ENCODE results near the gene MID2. TPM values are rescaled to one million over a fixed set of nuclear protein-coding genes. Genes with fewer than 3 reads are reported as not detected.
A peak's percentile ranks its signal among the peaks of the same experiment; 100 is the strongest.

Gene MID2
- total RNA-seq, 1 donor from 2014 or later: 37.1 TPM

DNA sequence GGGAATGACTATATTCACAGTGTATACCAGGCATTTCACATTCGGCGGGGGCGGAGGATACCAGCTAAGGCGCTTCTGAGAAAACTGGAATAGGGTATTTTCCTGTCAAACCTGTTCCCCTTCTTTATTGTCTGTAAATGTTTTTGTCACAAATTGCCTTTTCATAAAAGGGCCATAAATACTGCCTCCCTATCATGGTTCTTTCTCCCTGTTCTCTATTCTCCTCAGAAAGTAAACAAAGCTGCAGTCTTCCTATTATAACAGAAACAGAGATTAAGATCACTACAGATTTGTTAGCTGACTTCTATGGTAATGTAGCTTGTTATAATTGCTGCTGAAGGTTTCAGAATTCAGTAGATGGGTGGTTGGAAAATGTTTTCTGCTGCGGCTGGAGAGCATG is 32.2 kb downstream of the MID2 start:
- no peak overlapping the region for H3K27ac ChIP-seq
- H3K36me3 ChIP-seq: no peaks in the 10 kb centered on the region
- no peaks in the 10 kb centered on the region for H3K4me1 ChIP-seq
- no peaks in the 10 kb centered on the region for H3K27me3 ChIP-seq
- H3K9me3 ChIP-seq: no peaks in the 10 kb centered on the region
- intact Hi-C loops (cut with DNase I): no loop called here
- H3K4me3 ChIP-seq: no peak overlapping the region
- DNase-seq (ENCODE audit: low spot score in 2 of 2): no peak
- TF ChIP-seq, protein P1, sequence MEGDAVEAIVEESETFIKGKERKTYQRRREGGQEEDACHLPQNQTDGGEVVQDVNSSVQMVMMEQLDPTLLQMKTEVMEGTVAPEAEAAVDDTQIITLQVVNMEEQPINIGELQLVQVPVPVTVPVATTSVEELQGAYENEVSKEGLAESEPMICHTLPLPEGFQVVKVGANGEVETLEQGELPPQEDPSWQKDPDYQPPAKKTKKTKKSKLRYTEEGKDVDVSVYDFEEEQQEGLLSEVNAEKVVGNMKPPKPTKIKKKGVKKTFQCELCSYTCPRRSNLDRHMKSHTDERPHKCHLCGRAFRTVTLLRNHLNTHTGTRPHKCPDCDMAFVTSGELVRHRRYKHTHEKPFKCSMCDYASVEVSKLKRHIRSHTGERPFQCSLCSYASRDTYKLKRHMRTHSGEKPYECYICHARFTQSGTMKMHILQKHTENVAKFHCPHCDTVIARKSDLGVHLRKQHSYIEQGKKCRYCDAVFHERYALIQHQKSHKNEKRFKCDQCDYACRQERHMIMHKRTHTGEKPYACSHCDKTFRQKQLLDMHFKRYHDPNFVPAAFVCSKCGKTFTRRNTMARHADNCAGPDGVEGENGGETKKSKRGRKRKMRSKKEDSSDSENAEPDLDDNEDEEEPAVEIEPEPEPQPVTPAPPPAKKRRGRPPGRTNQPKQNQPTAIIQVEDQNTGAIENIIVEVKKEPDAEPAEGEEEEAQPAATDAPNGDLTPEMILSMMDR (IDR thresholded peaks at IDR 0.05): no peak

GRCh38 chrX:107861056-107861455 is 35.4 kb downstream of the MID2 start:
- DNase-seq (ENCODE audit: low spot score in 2 of 2): no peak
- H3K4me1 ChIP-seq: no peaks in the 10 kb centered on the region
- no peaks in the 10 kb centered on the region for H3K27me3 ChIP-seq
- no peak overlapping the region for H3K27ac ChIP-seq
- H3K36me3 ChIP-seq: no peaks in the 10 kb centered on the region
- TF ChIP-seq, protein P1 (IDR thresholded peaks at IDR 0.05): no peak
- intact Hi-C loops (cut with DNase I): no loop called here
- H3K4me3 ChIP-seq: no peak overlapping the region
- H3K9me3 ChIP-seq: no peaks in the 10 kb centered on the region

DNA sequence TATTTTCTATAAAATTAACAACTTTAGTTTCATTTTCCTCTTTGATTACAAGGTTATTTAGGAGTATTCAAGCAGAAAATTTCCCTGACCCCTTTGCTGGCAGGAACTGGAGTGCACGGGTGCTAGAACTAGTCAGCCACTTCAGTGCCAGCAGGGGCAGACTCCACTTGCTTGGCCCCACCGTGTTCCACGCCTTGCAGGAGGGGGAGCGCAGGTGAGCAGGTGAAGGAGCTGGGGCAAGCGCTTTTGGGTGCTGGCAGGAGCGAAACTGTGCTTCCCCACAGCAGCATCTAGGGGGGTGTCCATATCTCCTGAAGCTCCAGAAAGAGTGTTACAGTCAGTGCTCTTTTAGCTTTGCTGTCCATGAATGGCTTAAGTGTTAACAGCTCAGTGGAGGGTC is 45.5 kb downstream of the MID2 start:
- no peak overlapping the region for H3K4me3 ChIP-seq
- no peaks in the 10 kb centered on the region for H3K36me3 ChIP-seq
- TF ChIP-seq, protein P1 (IDR thresholded peaks at IDR 0.05): no peak
- H3K9me3 ChIP-seq: no peaks in the 10 kb centered on the region
- H3K4me1 ChIP-seq: no peaks in the 10 kb centered on the region
- no peak overlapping the region for H3K27ac ChIP-seq
- no peak for DNase-seq (ENCODE audit: low spot score in 2 of 2)
- no peaks in the 10 kb centered on the region for H3K27me3 ChIP-seq
- intact Hi-C loops (cut with DNase I): no loop called here

DNA sequence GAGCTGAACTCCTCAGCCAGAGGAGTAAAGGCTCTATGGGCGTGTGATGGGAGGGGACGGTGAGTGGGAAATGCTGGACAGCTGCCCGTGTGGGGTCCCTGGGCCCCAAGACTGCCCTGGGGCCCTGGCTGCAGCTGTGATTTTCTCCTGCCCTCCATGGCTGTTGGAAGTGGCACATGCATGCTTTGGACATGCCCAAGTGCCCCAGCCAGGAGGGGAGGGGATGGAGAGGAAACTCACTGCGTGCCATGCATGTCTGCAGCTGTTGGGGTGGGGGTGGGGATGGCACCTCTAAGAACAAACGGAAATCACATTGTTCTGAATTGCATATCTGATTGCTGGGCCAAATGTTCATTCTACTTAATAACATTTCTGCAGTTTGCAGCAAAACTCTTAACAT is 52.4 kb downstream of the MID2 start:
- H3K4me1 ChIP-seq: no peaks in the 10 kb centered on the region
- intact Hi-C loops (cut with DNase I): no loop called here

DNA sequence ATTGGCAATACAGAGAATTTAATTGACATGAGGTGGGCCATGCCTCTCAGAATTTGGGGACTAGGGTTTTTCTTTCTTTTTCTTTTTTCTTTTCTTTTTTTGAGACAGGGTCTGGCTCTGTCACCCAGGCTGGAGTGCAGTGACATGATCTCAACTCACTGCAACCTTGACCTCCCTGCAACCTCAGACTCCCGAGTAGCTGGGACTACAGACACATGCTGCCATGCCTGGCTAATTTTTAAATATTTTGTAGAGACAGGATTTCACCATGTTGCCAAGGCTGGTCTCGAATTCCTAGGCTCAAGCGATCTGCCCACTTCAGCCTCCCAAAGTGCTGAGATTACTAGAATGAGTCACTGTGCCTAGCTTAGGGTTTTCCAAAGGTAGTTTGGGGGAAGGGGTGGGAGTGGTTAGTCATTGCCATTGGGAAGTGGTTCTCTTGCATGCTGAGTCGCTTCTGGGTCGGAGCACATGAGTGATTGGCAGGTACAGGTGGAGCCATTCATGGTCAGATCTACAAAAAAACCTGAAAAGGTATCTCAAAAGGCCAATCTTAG is 54.5 kb downstream of the MID2 start:
- TF ChIP-seq, protein P1 (IDR thresholded peaks at IDR 0.05): no peak
- H3K9me3 ChIP-seq: no peaks in the 10 kb centered on the region
- H3K27me3 ChIP-seq: no peaks in the 10 kb centered on the region
- intact Hi-C loops (cut with DNase I): no loop called here
- H3K4me3 ChIP-seq: no peak overlapping the region
- no peaks in the 10 kb centered on the region for H3K4me1 ChIP-seq
- no peak overlapping the region for H3K27ac ChIP-seq
- no peaks in the 10 kb centered on the region for H3K36me3 ChIP-seq
- no peak for DNase-seq (ENCODE audit: low spot score in 2 of 2)

More for the DNA sequence above, 52.4 kb downstream of the MID2 start:
- TF ChIP-seq, protein P1 (IDR thresholded peaks at IDR 0.05): no peak
- Histone ChIP-seq H3K4me3 (no peak overlapping the region), H3K27ac (no peak overlapping the region), H3K27me3 (no peaks in the 10 kb centered on the region), H3K9me3 (no peaks in the 10 kb centered on the region), H3K36me3 (no peaks in the 10 kb centered on the region)
- no peak for DNase-seq (ENCODE audit: low spot score in 2 of 2)

GRCh38 chrX:107894038-107894437 is 68.4 kb downstream of the MID2 start:
- Histone ChIP-seq H3K27me3 (no peaks in the 10 kb centered on the region), H3K4me3 (no peak overlapping the region), H3K9me3 (no peaks in the 10 kb centered on the region), H3K27ac (no peak overlapping the region), H3K4me1 (no peaks in the 10 kb centered on the region), H3K36me3 (no peaks in the 10 kb centered on the region)
- intact Hi-C loops (cut with DNase I): loop anchor here (10.0 kb wide), 1 partner anchor 239 kb away; no protein-coding TSS in a partner anchor
- DNase-seq (ENCODE audit: low spot score in 2 of 2): no peak
- TF ChIP-seq, protein P1 (IDR thresholded peaks at IDR 0.05): peak; percentile 32 to 54 (median 53)
